K562 (cell line): ENCODE data around the gene GPS2. TPM values are rescaled to one million over a fixed set of nuclear protein-coding genes. Genes with fewer than 3 reads are reported as not detected.

Source experiments
- CXXC5 ChIP-seq: fragments of 250-450 bp; sonication (Bioruptor Pico); IDR thresholded peaks from 2 replicates; pipeline ENCODE4 v1.8.0; 2022; ENCODE audit warnings: inconsistent platforms, mild to moderate bottlenecking, moderate library complexity
- KAT7 ChIP-seq: sonication (generic); formaldehyde crosslinking; IDR thresholded peaks from 2 replicates; pipeline ENCODE4 v1.8.0; 2022; ENCODE audit warnings: missing genetic modification reagents, mild to moderate bottlenecking, borderline replicate concordance
- MAFK ChIP-seq: IDR thresholded peaks from 2 replicates; pipeline ENCODE4 v1.6.1; 2011; ENCODE audit warnings: low read length, improper control_type of control experiment
- NFIC ChIP-seq: fragments of 450-650 bp; IDR thresholded peaks from 2 replicates; pipeline ENCODE4 v1.6.1; 2017; ENCODE audit warnings: mild to moderate bottlenecking, inconsistent platforms
- polyA plus RNA-seq, 8 experiments: library from polyadenylated mRNA; depleted of rRNA in 4 of 8; stranded (reverse) in 5 of 8; unstranded in 3 of 8; fragments of >200 nt; fragmentation: Nextera tagmentation in 2 of 8; fragmentation: Illumina TruSeq in 1 of 8; extraction: Ambion mirVana in 2 of 8; extraction: Trizol in 1 of 8; gene quantifications; 2 replicates each; pipeline versions ENCODE4 v1.2.1 to v1.2.3, GENCODE V29; 2011 to 2014; ENCODE audit warnings: inconsistent platforms in 1 of 8, missing spikeins in 1 of 8
- total RNA-seq, 7 experiments: library from RNA; depleted of rRNA in 6 of 7; stranded (reverse); fragments of >200 nt in 6 of 7; fragmentation: Illumina TruSeq in 2 of 7; extraction: Trizol in 2 of 7; gene quantifications; 2 replicates each; pipeline versions ENCODE4 v1.2.1 to v1.2.3, GENCODE V29; 2011 to 2021; ENCODE audit warnings: low replicate concordance in 1 of 7
- TF ChIP-seq, protein P1 (sequence below): sonication (generic); formaldehyde crosslinking; IDR thresholded peaks from 2 replicates; pipeline ENCODE4 v1.8.0; 2023; ENCODE audit warnings: mild to moderate bottlenecking, missing genetic modification reagents
- TF ChIP-seq, protein P2 (sequence below): IDR thresholded peaks from 2 replicates; pipeline ENCODE4 v1.6.1; 2014; ENCODE audit warnings: antibody characterized with exemption
- TF ChIP-seq, protein P3 (sequence below), 2 experiments: fragments of 450-650 bp in 1 of 2; sonication (generic) in 1 of 2; formaldehyde crosslinking in 1 of 2; IDR thresholded peaks; 2 replicates each; pipeline versions ENCODE4 v1.7.1 to v1.9.0; 2016 to 2022; ENCODE audit warnings: inconsistent platforms in 1 of 2, mild to moderate bottlenecking in 1 of 2, missing genetic modification reagents in 1 of 2
- TF ChIP-seq, protein P4 (sequence below): fragments of 250-450 bp; sonication (Bioruptor Pico); IDR thresholded peaks from 2 replicates; pipeline ENCODE4 v1.9.0; 2021; ENCODE audit warnings: mild to moderate bottlenecking

The GPS2 gene
- total and polyA plus RNA-seq, 9 of the 15 experiments (the other 6 are each of a cell fraction or from before 2014, with no cell fraction given) = 18.3 to 75.7 (median 37.0) TPM

DNA sequence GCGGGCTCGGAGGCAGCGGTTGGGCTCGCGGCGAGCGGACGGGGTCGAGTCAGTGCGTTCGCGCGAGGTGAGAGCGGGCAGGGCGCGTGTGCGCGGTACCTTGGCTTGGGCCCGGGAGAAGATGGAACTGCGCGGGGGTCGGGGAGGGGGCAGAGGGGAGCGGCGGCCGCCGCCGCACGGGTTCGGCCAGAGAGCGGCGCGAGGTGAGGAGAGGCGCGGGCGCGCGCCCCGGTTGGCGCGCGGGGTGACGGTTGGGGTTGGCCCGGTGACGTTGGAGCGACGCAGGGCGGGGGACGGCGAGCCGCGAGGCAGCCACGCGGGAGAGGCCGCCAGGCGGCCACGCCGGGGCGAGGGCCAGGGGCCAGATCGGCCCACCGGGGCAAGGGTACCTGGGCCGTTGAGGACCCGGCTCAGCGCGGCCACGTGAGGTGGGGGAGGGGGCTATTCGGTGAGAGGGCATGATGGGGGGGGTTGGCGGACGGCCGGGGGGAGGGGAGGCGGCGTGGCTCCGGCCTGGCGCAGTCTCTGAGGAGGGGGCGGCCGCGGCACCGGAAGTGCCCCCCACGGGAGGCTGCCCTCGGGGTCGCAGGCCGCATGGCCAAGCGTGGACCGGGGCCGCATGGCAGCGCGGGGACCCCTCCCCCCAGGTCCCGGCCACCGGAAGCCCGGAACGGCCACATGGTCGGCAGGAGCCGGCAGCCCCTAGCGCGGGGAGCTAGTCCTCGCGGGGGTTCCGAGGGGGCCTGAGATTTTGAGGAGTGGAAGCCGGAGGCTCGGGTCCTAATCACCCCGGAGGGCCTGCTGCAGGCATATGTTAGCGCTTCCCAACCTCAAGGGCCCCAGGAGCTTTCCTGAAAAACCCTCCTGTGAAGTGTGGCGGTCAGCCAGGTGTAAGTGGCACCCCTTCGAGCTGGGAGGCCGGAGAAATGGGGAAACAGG is 7.2 kb downstream of the GPS2 start (continued):
- TF ChIP-seq, protein P1, sequence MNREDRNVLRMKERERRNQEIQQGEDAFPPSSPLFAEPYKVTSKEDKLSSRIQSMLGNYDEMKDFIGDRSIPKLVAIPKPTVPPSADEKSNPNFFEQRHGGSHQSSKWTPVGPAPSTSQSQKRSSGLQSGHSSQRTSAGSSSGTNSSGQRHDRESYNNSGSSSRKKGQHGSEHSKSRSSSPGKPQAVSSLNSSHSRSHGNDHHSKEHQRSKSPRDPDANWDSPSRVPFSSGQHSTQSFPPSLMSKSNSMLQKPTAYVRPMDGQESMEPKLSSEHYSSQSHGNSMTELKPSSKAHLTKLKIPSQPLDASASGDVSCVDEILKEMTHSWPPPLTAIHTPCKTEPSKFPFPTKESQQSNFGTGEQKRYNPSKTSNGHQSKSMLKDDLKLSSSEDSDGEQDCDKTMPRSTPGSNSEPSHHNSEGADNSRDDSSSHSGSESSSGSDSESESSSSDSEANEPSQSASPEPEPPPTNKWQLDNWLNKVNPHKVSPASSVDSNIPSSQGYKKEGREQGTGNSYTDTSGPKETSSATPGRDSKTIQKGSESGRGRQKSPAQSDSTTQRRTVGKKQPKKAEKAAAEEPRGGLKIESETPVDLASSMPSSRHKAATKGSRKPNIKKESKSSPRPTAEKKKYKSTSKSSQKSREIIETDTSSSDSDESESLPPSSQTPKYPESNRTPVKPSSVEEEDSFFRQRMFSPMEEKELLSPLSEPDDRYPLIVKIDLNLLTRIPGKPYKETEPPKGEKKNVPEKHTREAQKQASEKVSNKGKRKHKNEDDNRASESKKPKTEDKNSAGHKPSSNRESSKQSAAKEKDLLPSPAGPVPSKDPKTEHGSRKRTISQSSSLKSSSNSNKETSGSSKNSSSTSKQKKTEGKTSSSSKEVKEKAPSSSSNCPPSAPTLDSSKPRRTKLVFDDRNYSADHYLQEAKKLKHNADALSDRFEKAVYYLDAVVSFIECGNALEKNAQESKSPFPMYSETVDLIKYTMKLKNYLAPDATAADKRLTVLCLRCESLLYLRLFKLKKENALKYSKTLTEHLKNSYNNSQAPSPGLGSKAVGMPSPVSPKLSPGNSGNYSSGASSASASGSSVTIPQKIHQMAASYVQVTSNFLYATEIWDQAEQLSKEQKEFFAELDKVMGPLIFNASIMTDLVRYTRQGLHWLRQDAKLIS = peak; percentile 74
- TF ChIP-seq, protein P2, sequence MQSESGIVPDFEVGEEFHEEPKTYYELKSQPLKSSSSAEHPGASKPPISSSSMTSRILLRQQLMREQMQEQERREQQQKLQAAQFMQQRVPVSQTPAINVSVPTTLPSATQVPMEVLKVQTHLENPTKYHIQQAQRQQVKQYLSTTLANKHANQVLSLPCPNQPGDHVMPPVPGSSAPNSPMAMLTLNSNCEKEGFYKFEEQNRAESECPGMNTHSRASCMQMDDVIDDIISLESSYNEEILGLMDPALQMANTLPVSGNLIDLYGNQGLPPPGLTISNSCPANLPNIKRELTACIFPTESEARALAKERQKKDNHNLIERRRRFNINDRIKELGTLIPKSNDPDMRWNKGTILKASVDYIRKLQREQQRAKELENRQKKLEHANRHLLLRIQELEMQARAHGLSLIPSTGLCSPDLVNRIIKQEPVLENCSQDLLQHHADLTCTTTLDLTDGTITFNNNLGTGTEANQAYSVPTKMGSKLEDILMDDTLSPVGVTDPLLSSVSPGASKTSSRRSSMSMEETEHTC = no peak
- TF ChIP-seq NFIC (peak; percentile 27; the same call in 1 of the 2 replicates), MAFK (no peak), KAT7 (CRISPR knock-in tag) (peak; percentile 65; the same call in 1 of the 2 replicates), CXXC5 (0 out of 2 replicates have a peak, but pooled peaks have one; percentile 27)
- TF ChIP-seq, protein P3, sequence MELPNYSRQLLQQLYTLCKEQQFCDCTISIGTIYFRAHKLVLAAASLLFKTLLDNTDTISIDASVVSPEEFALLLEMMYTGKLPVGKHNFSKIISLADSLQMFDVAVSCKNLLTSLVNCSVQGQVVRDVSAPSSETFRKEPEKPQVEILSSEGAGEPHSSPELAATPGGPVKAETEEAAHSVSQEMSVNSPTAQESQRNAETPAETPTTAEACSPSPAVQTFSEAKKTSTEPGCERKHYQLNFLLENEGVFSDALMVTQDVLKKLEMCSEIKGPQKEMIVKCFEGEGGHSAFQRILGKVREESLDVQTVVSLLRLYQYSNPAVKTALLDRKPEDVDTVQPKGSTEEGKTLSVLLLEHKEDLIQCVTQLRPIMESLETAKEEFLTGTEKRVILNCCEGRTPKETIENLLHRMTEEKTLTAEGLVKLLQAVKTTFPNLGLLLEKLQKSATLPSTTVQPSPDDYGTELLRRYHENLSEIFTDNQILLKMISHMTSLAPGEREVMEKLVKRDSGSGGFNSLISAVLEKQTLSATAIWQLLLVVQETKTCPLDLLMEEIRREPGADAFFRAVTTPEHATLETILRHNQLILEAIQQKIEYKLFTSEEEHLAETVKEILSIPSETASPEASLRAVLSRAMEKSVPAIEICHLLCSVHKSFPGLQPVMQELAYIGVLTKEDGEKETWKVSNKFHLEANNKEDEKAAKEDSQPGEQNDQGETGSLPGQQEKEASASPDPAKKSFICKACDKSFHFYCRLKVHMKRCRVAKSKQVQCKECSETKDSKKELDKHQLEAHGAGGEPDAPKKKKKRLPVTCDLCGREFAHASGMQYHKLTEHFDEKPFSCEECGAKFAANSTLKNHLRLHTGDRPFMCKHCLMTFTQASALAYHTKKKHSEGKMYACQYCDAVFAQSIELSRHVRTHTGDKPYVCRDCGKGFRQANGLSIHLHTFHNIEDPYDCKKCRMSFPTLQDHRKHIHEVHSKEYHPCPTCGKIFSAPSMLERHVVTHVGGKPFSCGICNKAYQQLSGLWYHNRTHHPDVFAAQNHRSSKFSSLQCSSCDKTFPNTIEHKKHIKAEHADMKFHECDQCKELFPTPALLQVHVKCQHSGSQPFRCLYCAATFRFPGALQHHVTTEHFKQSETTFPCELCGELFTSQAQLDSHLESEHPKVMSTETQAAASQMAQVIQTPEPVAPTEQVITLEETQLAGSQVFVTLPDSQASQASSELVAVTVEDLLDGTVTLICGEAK (IDR thresholded peaks at IDR 0.05) = 0 out of 2 replicates have a peak, but pooled peaks have one; percentile 18
- TF ChIP-seq, protein P3 (CRISPR knock-in tag; IDR thresholded peaks at IDR 0.05) = no peak
- TF ChIP-seq, protein P4, sequence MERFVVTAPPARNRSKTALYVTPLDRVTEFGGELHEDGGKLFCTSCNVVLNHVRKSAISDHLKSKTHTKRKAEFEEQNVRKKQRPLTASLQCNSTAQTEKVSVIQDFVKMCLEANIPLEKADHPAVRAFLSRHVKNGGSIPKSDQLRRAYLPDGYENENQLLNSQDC (CRISPR knock-in tag) = peak; percentile 82; the same call in 1 of the 2 replicates
